Neural progenitor cell (in vitro differentiated cells): ENCODE results near the gene SLC4A8. TPM values are rescaled to one million over a fixed set of nuclear protein-coding genes. Genes with fewer than 3 reads are reported as not detected.
"Not testable (repeated sequence)": the region's sequence is repeated elsewhere in the genome, so short reads cannot be mapped to it uniquely, and the experiment has no call there.

Experiments
- DNase-seq: peaks from one replicate; pipeline ENCODE4 v3.0.0-alpha.2; 2016; ENCODE audit warnings: low spot score
- H2AFZ ChIP-seq: fragments of 200-600 bp; sonication (generic); replicated peaks from 2 replicates; pipeline ENCODE4 v1.6.1; 2016; ENCODE audit warnings: antibody characterized with exemption
- H3F3A ChIP-seq: fragments of 200-600 bp; sonication (generic); 2 replicates; pipeline ENCODE4 v1.6.1; 2016; ENCODE audit warnings: antibody characterized with exemption, low read depth
- H3K27ac ChIP-seq: fragments of 200-600 bp; sonication (generic); 2 replicates; pipeline ENCODE4 v1.5.1; 2016; ENCODE audit warnings: mild to moderate bottlenecking
- H3K27me3 ChIP-seq: fragments of 200-600 bp; sonication (generic); 2 replicates; pipeline ENCODE4 v1.6.1; 2016; ENCODE audit warnings: mild to moderate bottlenecking, moderate library complexity
- H3K36me3 ChIP-seq: fragments of 200-600 bp; sonication (generic); 2 replicates; pipeline ENCODE4 v1.5.1; 2016
- H3K4me1 ChIP-seq: fragments of 200-600 bp; sonication (generic); 2 replicates; pipeline ENCODE4 v1.6.1; 2016; ENCODE audit warnings: mixed run types
- H3K4me2 ChIP-seq: fragments of 200-600 bp; sonication (generic); 2 replicates; pipeline ENCODE4 v1.6.1; 2016
- H3K4me3 ChIP-seq: fragments of 200-600 bp; sonication (generic); 2 replicates; pipeline ENCODE4 v1.5.1; 2016
- H3K79me2 ChIP-seq: fragments of 200-600 bp; sonication (generic); 2 replicates; pipeline ENCODE4 v1.6.1; 2016; ENCODE audit warnings: low read depth
- H3K9ac ChIP-seq: fragments of 200-600 bp; sonication (generic); 2 replicates; pipeline ENCODE4 v1.6.1; 2016
- H3K9me3 ChIP-seq: fragments of 200-600 bp; sonication (generic); 2 replicates; pipeline ENCODE4 v1.5.1; 2016; ENCODE audit warnings: low read depth
- H4K20me1 ChIP-seq: fragments of 200-600 bp; sonication (generic); 2 replicates; pipeline ENCODE4 v1.6.1; 2016; ENCODE audit warnings: low read depth
- H3K27ac Mint-ChIP-seq: 3 replicates; pipeline ENCODE4 v1.8.0; 2021; ENCODE audit warnings: mixed read lengths
- H3K27me3 Mint-ChIP-seq: 2 replicates; pipeline ENCODE4 v1.8.0; 2022; ENCODE audit warnings: low read depth, mild to moderate bottlenecking, inconsistent platforms, moderate library complexity, mixed read lengths; ENCODE audit not compliant: insufficient read depth
- H3K36me3 Mint-ChIP-seq: 3 replicates; pipeline ENCODE4 v1.8.0; 2021; ENCODE audit warnings: mixed read lengths
- H3K4me1 Mint-ChIP-seq: 3 replicates; pipeline ENCODE4 v1.8.0; 2021; ENCODE audit warnings: mixed read lengths
- H3K4me3 Mint-ChIP-seq: 3 replicates; pipeline ENCODE4 v1.8.0; 2021; ENCODE audit warnings: mild to moderate bottlenecking, moderate library complexity, mixed read lengths
- H3K9me3 Mint-ChIP-seq: 3 replicates; pipeline ENCODE4 v1.8.0; 2020; ENCODE audit warnings: mixed read lengths
- CTCF ChIP-seq: fragments of 200-600 bp; sonication (generic); IDR thresholded peaks from 2 replicates; pipeline ENCODE4 v1.5.1; 2017; ENCODE audit warnings: antibody characterized with exemption, mild to moderate bottlenecking
- EZH2 ChIP-seq: fragments of 200-600 bp; sonication (generic); IDR thresholded peaks from 2 replicates; pipeline ENCODE4 v1.6.1; 2017; ENCODE audit warnings: antibody characterized with exemption, mild to moderate bottlenecking, moderate library complexity
- EZH2phosphoT487 ChIP-seq: fragments of 200-600 bp; sonication (generic); IDR thresholded peaks from 2 replicates; pipeline ENCODE4 v1.6.1; 2017; ENCODE audit warnings: antibody characterized with exemption
- total RNA-seq: library from RNA; depleted of rRNA; stranded (reverse); fragments of >200 nt; gene quantifications from 2 replicates; pipeline ENCODE4 v1.2.3, GENCODE V29; 2015; ENCODE audit warnings: low replicate concordance

Gene SLC4A8
- total RNA-seq, 1 donor from 2014 or later: 10.1 TPM

DNA sequence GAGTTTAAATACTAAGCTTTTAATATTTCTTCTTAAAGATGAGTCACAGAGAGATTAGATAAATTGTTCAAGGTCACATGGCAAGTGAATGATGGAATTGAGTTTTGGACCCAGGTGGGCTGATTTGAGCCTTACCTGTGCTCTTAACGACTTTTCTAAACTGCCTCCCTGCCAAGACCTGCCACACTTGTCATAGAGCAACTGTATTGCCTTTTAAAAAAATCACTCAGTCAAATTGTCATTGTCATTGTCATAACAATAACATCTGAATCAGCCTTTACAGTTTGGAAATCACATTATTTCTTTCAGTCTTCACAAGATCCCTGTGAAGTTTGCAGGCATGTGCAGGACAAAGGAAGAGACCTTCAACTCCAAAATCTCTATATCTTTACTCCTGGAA, 25.7 kb downstream of the SLC4A8 start:
- TF ChIP-seq EZH2 (no peak), CTCF (no peak), EZH2phosphoT487 (no peak)

GRCh38 chr12:51450806-51451205, 26.2 kb downstream of the SLC4A8 start:
- Histone ChIP-seq H3K4me1 (peaks cover 11% of the 10 kb centered on the region), H2AFZ (no peak overlapping the region), H3F3A (peaks cover 13% of the 10 kb centered on the region), H3K4me2 (no peak overlapping the region), H3K4me3 (no peak overlapping the region), H3K27me3 (no peaks in the 10 kb centered on the region), H3K79me2 (no peaks in the 10 kb centered on the region), H3K27ac (no peak overlapping the region), H4K20me1 (no peaks in the 10 kb centered on the region), H3K36me3 (no peaks in the 10 kb centered on the region), H3K9ac (no peak overlapping the region), H3K9me3 (no peaks in the 10 kb centered on the region)
- no peaks in the 10 kb centered on the region for H3K9me3 Mint-ChIP-seq
- H3K4me3 Mint-ChIP-seq: no peak overlapping the region
- DNase-seq: no peak
- peaks cover 3% of the 10 kb centered on the region for H3K27me3 Mint-ChIP-seq
- peaks cover 19% of the 10 kb centered on the region for H3K36me3 Mint-ChIP-seq
- H3K27ac Mint-ChIP-seq: no peak overlapping the region
- H3K4me1 Mint-ChIP-seq: peaks cover 5% of the 10 kb centered on the region
- no peak for TF ChIP-seq EZH2
- TF ChIP-seq EZH2phosphoT487: no peak
- TF ChIP-seq CTCF: no peak

More for the DNA sequence above, 25.7 kb downstream of the SLC4A8 start:
- no peak overlapping the region for H3K27ac ChIP-seq
- no peak overlapping the region for H3K4me3 ChIP-seq
- H3K79me2 ChIP-seq: no peaks in the 10 kb centered on the region
- Mint-ChIP-seq H3K4me1 (peaks cover 5% of the 10 kb centered on the region), H3K9me3 (no peaks in the 10 kb centered on the region), H3K27me3 (peaks cover 3% of the 10 kb centered on the region), H3K27ac (no peak overlapping the region), H3K4me3 (no peak overlapping the region), H3K36me3 (peaks cover 21% of the 10 kb centered on the region)
- no peaks in the 10 kb centered on the region for H3K9me3 ChIP-seq
- no peak overlapping the region for H3K4me2 ChIP-seq
- H3K9ac ChIP-seq: no peak overlapping the region
- no peaks in the 10 kb centered on the region for H4K20me1 ChIP-seq
- H3K4me1 ChIP-seq: peaks cover 6% of the 10 kb centered on the region
- H3K27me3 ChIP-seq: no peaks in the 10 kb centered on the region
- peaks cover 13% of the 10 kb centered on the region for H3F3A ChIP-seq
- no peak for DNase-seq
- no peaks in the 10 kb centered on the region for H3K36me3 ChIP-seq
- H2AFZ ChIP-seq: no peak overlapping the region

DNA sequence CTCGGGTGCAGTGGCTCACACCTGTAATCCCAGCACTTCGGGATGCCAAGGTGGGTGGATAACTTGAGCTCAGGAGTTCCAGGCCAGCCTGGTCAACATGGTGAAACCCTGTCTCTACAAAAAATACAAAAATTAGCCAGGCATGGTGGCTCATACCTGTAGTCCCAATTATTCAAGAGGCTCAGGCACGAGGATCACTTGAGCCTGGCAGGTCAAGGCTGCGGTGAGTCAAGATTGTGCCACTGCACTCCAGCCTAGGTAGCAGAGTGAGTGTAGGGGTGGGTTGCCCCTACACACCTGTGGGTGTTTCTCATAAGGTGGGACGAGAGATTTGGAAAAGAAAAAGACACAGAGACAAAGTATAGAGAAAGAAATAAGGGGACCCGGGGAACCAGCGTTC, 29.4 kb downstream of the SLC4A8 start:
- H3K36me3 ChIP-seq, H3K4me3 ChIP-seq, H3K27ac Mint-ChIP-seq, DNase-seq, H3K27me3 ChIP-seq, H3K4me1 Mint-ChIP-seq, H3K79me2 ChIP-seq, H3K27me3 Mint-ChIP-seq, H2AFZ ChIP-seq, H4K20me1 ChIP-seq, H3K9me3 ChIP-seq, H3K27ac ChIP-seq, H3K4me3 Mint-ChIP-seq, H3K9ac ChIP-seq, H3K9me3 Mint-ChIP-seq: not testable (repeated sequence)
- Histone ChIP-seq H3K4me1 (peaks cover 11% of the 10 kb centered on the region), H3K4me2 (peak overlapping the region; percentile 9), H3F3A (peaks cover 13% of the 10 kb centered on the region)
- H3K36me3 Mint-ChIP-seq: peaks cover 29% of the 10 kb centered on the region

- not testable (repeated sequence) for H3K36me3 ChIP-seq, H3K9me3 ChIP-seq, H3K4me3 Mint-ChIP-seq, H3K27me3 Mint-ChIP-seq, H2AFZ ChIP-seq, DNase-seq, H3K9me3 Mint-ChIP-seq, H3K27ac Mint-ChIP-seq, H3K27ac ChIP-seq, H3K27me3 ChIP-seq, H3K4me3 ChIP-seq, H3K9ac ChIP-seq, H3K79me2 ChIP-seq, H4K20me1 ChIP-seq, H3K4me1 Mint-ChIP-seq
- Histone ChIP-seq H3F3A (peaks cover 13% of the 10 kb centered on the region), H3K4me1 (peaks cover 11% of the 10 kb centered on the region), H3K4me2 (peak overlapping the region; percentile 43)
- H3K36me3 Mint-ChIP-seq: peaks cover 36% of the 10 kb centered on the region
Measured at GRCh38 chr12:51455050-51455449, 30.4 kb downstream of the SLC4A8 start.
